Measurements from ENCODE around the gene TMEM258.
A peak's percentile ranks its signal among the peaks of the same experiment; 100 is the strongest.

Gene TMEM258

GRCh38 chr11:61792310-61793082 is at the start of gene TMEM258, which contains the start of gene FEN1:
Gene TMEM258, minus strand, starts transcription at chr11:61792599. Its CDS starts 41 bp downstream, at chr11:61792558.
Gene FEN1, plus strand, starts transcription at chr11:61792911. Its CDS starts 2,451 bp downstream, at chr11:61795362.
- FAIRE-seq = no peak

- FAIRE-seq = no peak
These were observed 49.5 kb upstream of the TMEM258 start for GRCh38 chr11:61841636-61842527.

- no peak for FAIRE-seq
These were observed 48.0 kb upstream of the TMEM258 start for GRCh38 chr11:61840371-61840770.

GRCh38 chr11:61839742-61840141 is 47.3 kb upstream of the TMEM258 start:
- no peak for FAIRE-seq

GRCh38 chr11:61838921-61839320 is 46.5 kb upstream of the TMEM258 start:
- no peak for FAIRE-seq

- FAIRE-seq = no peak
These were observed 46.1 kb upstream of the TMEM258 start for GRCh38 chr11:61838501-61838900.

GRCh38 chr11:61837411-61838005 is 45.1 kb upstream of the TMEM258 start:
- no peak for FAIRE-seq

GRCh38 chr11:61836193-61836592 is 43.8 kb upstream of the TMEM258 start:
- no peak for FAIRE-seq

- FAIRE-seq = no peak
These were observed 42.1 kb upstream of the TMEM258 start for GRCh38 chr11:61834278-61835048.

GRCh38 chr11:61833926-61834277 is 41.5 kb upstream of the TMEM258 start:
- no peak for FAIRE-seq

- FAIRE-seq = no peak
These were observed 41.1 kb upstream of the TMEM258 start for GRCh38 chr11:61833471-61833870.

- no peak for FAIRE-seq
These were observed 40.4 kb upstream of the TMEM258 start for GRCh38 chr11:61832754-61833153.

GRCh38 chr11:61832207-61832606 is 39.8 kb upstream of the TMEM258 start:
- no peak for FAIRE-seq

- FAIRE-seq = no peak
These were observed 38.1 kb upstream of the TMEM258 start for GRCh38 chr11:61830237-61831105.

- FAIRE-seq = no peak
These were observed 37.4 kb upstream of the TMEM258 start for GRCh38 chr11:61829806-61830205.

GRCh38 chr11:61828629-61829407 is 36.4 kb upstream of the TMEM258 start:
- no peak for FAIRE-seq

GRCh38 chr11:61828379-61828628 is 35.9 kb upstream of the TMEM258 start:
- FAIRE-seq = no peak

- FAIRE-seq = peak; percentile 27
These were observed 35.4 kb upstream of the TMEM258 start, which contains the start of gene FADS2 for GRCh38 chr11:61827571-61828378. Gene FADS2, plus strand, starts transcription at chr11:61828300. Its CDS starts 91 bp downstream, at chr11:61828391.

- no peak for FAIRE-seq
These were observed 34.7 kb upstream of the TMEM258 start for GRCh38 chr11:61826930-61827570.

- no peak for FAIRE-seq
These were observed 27.8 kb upstream of the TMEM258 start for GRCh38 chr11:61820174-61820573.
